Coronary artery (tissue), 2 donors: ENCODE measurements around the gene HOXB4.

Experiments used
- DNase-seq: peaks from one replicate; pipeline ENCODE4 v3.0.0-alpha.2; 2017; ENCODE audit warnings: low spot score
- H3K27ac ChIP-seq, 2 donors: fragments of 200-600 bp; sonication (generic); one replicate each; pipeline ENCODE4 v1.5.1; 2016 to 2019
- H3K4me3 ChIP-seq: fragments of 200-600 bp; sonication (generic); 2 replicates; pipeline ENCODE4 v1.5.1; 2016; ENCODE audit warnings: mild to moderate bottlenecking, moderate library complexity
- TF ChIP-seq, protein P1 (sequence below): fragments of 200-600 bp; sonication (generic); IDR thresholded peaks from one replicate; pipeline ENCODE4 v1.5.1; 2019; ENCODE audit warnings: antibody characterized with exemption

HOXB4 gene

GRCh38 chr17:48609033-48609432 is 30.9 kb upstream of the HOXB4 start:
- no peak for DNase-seq
- TF ChIP-seq, protein P1, sequence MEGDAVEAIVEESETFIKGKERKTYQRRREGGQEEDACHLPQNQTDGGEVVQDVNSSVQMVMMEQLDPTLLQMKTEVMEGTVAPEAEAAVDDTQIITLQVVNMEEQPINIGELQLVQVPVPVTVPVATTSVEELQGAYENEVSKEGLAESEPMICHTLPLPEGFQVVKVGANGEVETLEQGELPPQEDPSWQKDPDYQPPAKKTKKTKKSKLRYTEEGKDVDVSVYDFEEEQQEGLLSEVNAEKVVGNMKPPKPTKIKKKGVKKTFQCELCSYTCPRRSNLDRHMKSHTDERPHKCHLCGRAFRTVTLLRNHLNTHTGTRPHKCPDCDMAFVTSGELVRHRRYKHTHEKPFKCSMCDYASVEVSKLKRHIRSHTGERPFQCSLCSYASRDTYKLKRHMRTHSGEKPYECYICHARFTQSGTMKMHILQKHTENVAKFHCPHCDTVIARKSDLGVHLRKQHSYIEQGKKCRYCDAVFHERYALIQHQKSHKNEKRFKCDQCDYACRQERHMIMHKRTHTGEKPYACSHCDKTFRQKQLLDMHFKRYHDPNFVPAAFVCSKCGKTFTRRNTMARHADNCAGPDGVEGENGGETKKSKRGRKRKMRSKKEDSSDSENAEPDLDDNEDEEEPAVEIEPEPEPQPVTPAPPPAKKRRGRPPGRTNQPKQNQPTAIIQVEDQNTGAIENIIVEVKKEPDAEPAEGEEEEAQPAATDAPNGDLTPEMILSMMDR: no peak
- Histone ChIP-seq H3K27ac (no peak overlapping the region), H3K4me3 (no peak overlapping the region)

DNA sequence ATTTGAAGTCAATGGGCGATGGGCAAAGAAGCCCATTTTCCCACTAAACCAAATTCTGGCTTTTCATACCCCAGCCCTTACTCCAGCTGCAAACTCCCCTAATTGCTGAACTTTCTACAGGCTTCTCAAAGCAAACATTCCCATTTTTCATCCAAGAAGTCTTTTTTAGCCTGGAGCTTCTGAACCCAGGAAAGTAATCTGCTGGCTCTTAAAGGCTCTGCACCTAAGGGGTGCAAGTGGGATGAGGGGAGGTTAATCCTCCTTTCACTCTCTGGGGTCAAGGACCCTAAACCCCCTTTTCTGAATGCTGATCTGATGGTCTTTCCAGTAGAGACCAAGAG is 30.3 kb upstream of the HOXB4 start:
- Histone ChIP-seq H3K4me3 (no peak overlapping the region), H3K27ac (no peak overlapping the region)
- DNase-seq: no peak
- TF ChIP-seq, protein P1: no peak

DNA sequence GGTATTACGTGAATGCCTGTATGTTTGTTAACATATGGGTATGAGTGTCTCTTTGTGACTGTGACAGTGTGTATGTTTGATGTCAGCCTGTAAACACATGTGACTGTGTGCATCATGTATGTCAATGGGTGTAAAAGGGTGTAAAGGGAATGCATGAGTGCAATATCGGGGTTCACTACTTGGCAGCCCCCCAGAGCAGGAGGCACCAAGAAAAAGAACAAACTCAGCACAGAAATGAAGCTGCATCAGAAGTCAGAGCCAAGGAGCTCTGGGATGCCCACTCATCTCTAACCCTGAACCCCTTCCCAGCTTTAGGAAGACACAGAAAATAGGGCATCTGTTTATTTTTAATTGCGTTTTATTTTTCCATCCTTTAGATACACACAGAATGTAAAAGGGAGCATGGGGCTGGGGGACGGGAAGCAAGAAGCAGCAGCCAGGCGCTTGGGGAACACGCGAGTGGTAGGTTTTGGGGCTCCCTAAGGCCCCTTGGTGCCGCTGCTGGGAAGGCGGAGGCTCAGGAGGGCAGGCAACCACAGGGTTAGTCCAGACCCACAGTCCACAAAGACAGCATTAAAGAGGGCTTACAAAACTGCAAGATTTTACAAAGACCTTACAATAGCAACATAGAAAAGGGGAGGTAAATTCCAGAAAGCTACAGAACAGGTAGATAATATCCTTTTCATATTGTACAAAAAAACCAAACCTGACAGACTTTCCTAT is 28.9 kb upstream of the HOXB4 start:
- Histone ChIP-seq H3K4me3 (no peak overlapping the region), H3K27ac (no peak overlapping the region)
- DNase-seq: no peak
- TF ChIP-seq, protein P1: no peak

- DNase-seq: no peak
These were observed 28.1 kb upstream of the HOXB4 start for GRCh38 chr17:48605991-48606891.

DNA sequence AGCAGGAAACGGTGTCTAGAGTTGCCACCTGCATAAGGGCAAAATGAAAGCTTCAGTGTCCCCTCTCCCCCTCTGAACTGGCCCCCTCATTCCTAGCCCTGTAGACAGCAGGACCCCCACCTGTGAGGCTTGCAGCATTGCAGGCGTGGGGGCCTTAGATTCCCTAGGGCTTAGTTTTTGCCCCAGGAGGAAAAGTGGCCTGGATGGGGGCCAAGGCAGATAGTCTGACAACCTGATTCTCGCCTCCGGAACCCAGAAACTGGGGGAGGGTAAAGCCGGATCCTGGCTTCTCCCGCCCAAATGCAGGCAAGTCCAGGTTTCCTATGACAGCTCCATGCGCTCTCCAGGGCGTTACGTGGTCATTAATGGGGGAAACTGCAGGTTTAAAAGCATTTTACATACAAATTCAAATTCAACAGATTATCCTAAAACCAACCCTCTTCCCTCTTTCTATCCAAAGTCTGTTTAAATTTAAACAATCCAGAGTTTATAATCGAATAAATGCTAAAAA is 27.3 kb upstream of the HOXB4 start:
- Histone ChIP-seq H3K4me3 (no peak overlapping the region), H3K27ac (no peak overlapping the region)
- no peak for DNase-seq
- TF ChIP-seq, protein P1: no peak

More at GRCh38 chr17:48605991-48606891, 28.1 kb upstream of the HOXB4 start:
- no peak overlapping the region for H3K27ac ChIP-seq
- TF ChIP-seq, protein P1: no peak
- no peak overlapping the region for H3K4me3 ChIP-seq

GRCh38 chr17:48604770-48605329 is 26.7 kb upstream of the HOXB4 start, which contains the start of gene HOXB6:
Gene HOXB6, minus strand, starts transcription at chr17:48604986. Its CDS starts 6,836 bp downstream, at chr17:48598150.
- Histone ChIP-seq H3K4me3 (no peak within 1 kb of the TSS), H3K27ac (no peak within 1 kb of the TSS)
- TF ChIP-seq, protein P1: no peak
- DNase-seq: no peak
